Peyer's patch (tissue), 4 donors: ENCODE data around the gene ADAM12. TPM values are rescaled to one million over a fixed set of nuclear protein-coding genes. Genes with fewer than 3 reads are reported as not detected.

Experiments used
- DNase-seq, 3 donors: peaks; one replicate each; pipeline ENCODE4 v3.0.0-alpha.2; 2017 to 2019
- H3K27ac ChIP-seq, 4 donors: fragments of 200-600 bp; sonication (generic); one replicate each; pipeline ENCODE4 v1.5.1; 2016 to 2019
- H3K27me3 ChIP-seq, 2 donors: fragments of 200-600 bp; sonication (generic); one replicate each; pipeline ENCODE4 v1.5.1; 2019
- H3K36me3 ChIP-seq, 3 donors: fragments of 200-600 bp; sonication (generic); one replicate each; pipeline ENCODE4 v1.5.1; 2016 to 2019
- H3K4me1 ChIP-seq, 4 donors: fragments of 200-600 bp; sonication (generic); one replicate each; pipeline ENCODE4 v1.5.1; 2016 to 2019
- H3K4me3 ChIP-seq, 4 donors: fragments of 200-600 bp; sonication (generic); 1 replicate in 3 of 4; 2 replicates in 1 of 4; pipeline ENCODE4 v1.5.1; 2016 to 2019; ENCODE audit warnings: mild to moderate bottlenecking in 1 of 4
- H3K9me3 ChIP-seq, 4 donors: fragments of 200-600 bp; sonication (generic); one replicate each; pipeline ENCODE4 v1.5.1; 2016 to 2019; ENCODE audit warnings: mild to moderate bottlenecking in 1 of 4
- POLR2A ChIP-seq, 2 donors: fragments of 450-650 bp; IDR thresholded peaks; one replicate each; pipeline ENCODE4 v1.5.1; 2017; ENCODE audit warnings: antibody characterized with exemption in 2 of 2, mild to moderate bottlenecking in 2 of 2, moderate library complexity in 2 of 2
- total RNA-seq, 4 donors: library from RNA; depleted of rRNA; stranded (reverse); fragments of >200 nt; gene quantifications; one replicate each; pipeline ENCODE4 v1.1.0, GENCODE V29; 2016
- TF ChIP-seq, protein P1 (sequence below), 6 experiments: fragments of 450-650 bp in 4 of 6; fragments of 200-600 bp in 2 of 6; sonication (generic) in 1 of 6; IDR thresholded peaks; one replicate each; pipeline ENCODE4 v1.5.1; 2017 to 2019; ENCODE audit warnings: antibody characterized with exemption in 6 of 6, mild to moderate bottlenecking in 3 of 6, moderate library complexity in 1 of 6

Gene ADAM12
- total RNA-seq, 4 donors from 2014 or later, result 0.13 to 2.5 (median 0.66) TPM

GRCh38 chr10:126109893-126110292 is 278.4 kb downstream of the ADAM12 start:
- no peaks in the 10 kb centered on the region for H3K4me1 ChIP-seq
- H3K9me3 ChIP-seq, result no peaks in the 10 kb centered on the region
- no peak overlapping the region for H3K4me3 ChIP-seq
- TF ChIP-seq, protein P1, sequence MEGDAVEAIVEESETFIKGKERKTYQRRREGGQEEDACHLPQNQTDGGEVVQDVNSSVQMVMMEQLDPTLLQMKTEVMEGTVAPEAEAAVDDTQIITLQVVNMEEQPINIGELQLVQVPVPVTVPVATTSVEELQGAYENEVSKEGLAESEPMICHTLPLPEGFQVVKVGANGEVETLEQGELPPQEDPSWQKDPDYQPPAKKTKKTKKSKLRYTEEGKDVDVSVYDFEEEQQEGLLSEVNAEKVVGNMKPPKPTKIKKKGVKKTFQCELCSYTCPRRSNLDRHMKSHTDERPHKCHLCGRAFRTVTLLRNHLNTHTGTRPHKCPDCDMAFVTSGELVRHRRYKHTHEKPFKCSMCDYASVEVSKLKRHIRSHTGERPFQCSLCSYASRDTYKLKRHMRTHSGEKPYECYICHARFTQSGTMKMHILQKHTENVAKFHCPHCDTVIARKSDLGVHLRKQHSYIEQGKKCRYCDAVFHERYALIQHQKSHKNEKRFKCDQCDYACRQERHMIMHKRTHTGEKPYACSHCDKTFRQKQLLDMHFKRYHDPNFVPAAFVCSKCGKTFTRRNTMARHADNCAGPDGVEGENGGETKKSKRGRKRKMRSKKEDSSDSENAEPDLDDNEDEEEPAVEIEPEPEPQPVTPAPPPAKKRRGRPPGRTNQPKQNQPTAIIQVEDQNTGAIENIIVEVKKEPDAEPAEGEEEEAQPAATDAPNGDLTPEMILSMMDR (IDR thresholded peaks at IDR 0.05), result no peak
- TF ChIP-seq POLR2A (IDR thresholded peaks at IDR 0.05), result no peak
- no peaks in the 10 kb centered on the region for H3K27me3 ChIP-seq
- H3K36me3 ChIP-seq, result no peaks in the 10 kb centered on the region
- DNase-seq, result no peak
- no peak overlapping the region for H3K27ac ChIP-seq

DNA sequence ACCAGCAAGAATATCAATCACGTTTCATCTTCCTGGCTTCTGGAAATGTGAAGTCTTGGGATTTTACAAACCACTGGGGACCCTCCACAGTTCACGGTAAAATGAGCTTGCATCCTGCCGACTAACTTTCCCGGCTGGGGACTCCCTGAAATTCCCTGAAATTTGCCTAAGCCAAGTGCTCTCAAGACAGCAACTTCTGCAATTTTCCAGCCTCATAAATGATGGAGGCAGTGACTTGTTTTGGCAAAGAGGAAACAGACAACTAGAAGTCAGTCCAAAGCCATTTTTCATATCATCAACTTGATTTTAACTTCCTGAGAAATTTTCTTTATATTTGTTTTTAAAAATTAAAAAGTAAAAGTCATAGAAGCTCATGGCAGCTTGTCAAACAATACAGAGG is 279.6 kb downstream of the ADAM12 start:
- H3K4me3 ChIP-seq, result no peak overlapping the region
- no peaks in the 10 kb centered on the region for H3K27me3 ChIP-seq
- H3K27ac ChIP-seq, result no peak overlapping the region
- no peaks in the 10 kb centered on the region for H3K36me3 ChIP-seq
- no peaks in the 10 kb centered on the region for H3K9me3 ChIP-seq
- TF ChIP-seq POLR2A (IDR thresholded peaks at IDR 0.05), result no peak
- TF ChIP-seq, protein P1 (IDR thresholded peaks at IDR 0.05), result no peak
- no peaks in the 10 kb centered on the region for H3K4me1 ChIP-seq
- DNase-seq, result no peak

GRCh38 chr10:126104767-126105166 is 283.5 kb downstream of the ADAM12 start:
- H3K27ac ChIP-seq, result no peak overlapping the region

DNA sequence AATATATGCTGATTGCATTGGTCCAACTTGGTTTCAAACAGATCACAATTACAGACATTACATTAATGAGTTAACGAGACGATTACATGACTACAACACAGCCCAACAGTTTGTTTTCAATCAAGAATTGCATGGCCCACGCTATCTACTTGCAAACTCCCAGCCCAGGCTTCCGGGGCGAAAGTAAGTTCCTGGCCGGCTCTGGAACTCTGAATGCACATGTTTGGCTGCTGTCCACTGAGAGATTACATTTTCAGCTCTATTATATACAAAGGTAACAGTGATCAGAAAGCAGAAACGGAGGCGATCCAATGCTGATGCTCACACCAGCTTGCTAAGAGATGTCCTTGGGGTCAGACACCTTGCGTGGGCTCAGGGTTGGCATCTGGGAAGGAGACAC is 285.6 kb downstream of the ADAM12 start:
- H3K4me3 ChIP-seq, result no peak overlapping the region
- H3K36me3 ChIP-seq, result no peaks in the 10 kb centered on the region
- H3K27ac ChIP-seq, result no peak overlapping the region
- no peak for DNase-seq
- H3K4me1 ChIP-seq, result no peaks in the 10 kb centered on the region
- H3K27me3 ChIP-seq, result no peaks in the 10 kb centered on the region
- no peaks in the 10 kb centered on the region for H3K9me3 ChIP-seq
- no peak for TF ChIP-seq POLR2A (IDR thresholded peaks at IDR 0.05)
- TF ChIP-seq, protein P1 (IDR thresholded peaks at IDR 0.05), result no peak

More at GRCh38 chr10:126104767-126105166, 283.5 kb downstream of the ADAM12 start:
- no peaks in the 10 kb centered on the region for H3K4me1 ChIP-seq
- no peak overlapping the region for H3K4me3 ChIP-seq
- no peaks in the 10 kb centered on the region for H3K27me3 ChIP-seq
- H3K9me3 ChIP-seq, result no peaks in the 10 kb centered on the region
- TF ChIP-seq, protein P1 (IDR thresholded peaks at IDR 0.05), result no peak
- no peak for DNase-seq
- no peaks in the 10 kb centered on the region for H3K36me3 ChIP-seq

DNA sequence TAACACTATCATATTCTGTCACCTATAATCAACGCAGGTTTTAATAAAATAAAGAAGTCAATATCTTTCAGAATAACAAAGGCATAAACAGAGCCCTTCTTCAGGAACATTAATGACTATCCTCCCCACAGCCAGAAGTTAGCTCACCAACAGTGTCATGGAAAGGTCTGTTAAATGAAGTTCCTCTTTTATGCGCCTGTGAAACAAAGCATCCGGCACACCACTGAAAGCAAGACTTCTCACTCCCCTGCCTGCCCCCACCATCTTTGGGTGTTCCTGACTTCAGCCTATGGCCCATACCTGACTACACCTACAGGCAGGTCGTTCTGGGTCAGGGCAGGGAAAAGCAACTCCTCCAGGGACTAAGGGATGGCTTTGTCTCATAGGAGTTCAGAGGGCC is 286.5 kb downstream of the ADAM12 start:
- Histone ChIP-seq H3K27ac (peak overlapping the region in 1 of 4 donors; percentile 10), H3K4me3 (no peak overlapping the region), H3K9me3 (no peaks in the 10 kb centered on the region), H3K4me1 (no peaks in the 10 kb centered on the region), H3K36me3 (no peaks in the 10 kb centered on the region), H3K27me3 (no peaks in the 10 kb centered on the region)
- no peak for DNase-seq
- TF ChIP-seq, protein P1 (IDR thresholded peaks at IDR 0.05), result no peak
- no peak for TF ChIP-seq POLR2A (IDR thresholded peaks at IDR 0.05)

DNA sequence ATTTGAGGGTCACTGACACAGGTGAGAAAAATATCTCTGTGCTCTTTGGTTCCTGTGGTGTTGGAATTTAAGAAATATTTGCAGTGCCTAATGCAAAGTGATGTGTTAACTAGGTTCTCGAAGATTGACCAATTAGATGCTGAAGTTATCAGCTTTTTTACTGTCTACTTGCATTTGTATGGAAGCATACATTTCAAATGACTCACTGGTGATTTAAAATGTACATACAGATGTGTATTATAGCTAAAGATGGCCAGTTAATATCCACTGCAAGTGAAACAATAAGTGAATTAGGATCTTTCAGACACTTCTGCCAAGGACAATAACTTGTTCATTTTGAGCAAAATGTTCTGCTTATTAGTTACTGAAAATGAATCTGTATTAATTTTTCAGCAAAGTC is 287.0 kb downstream of the ADAM12 start:
- Histone ChIP-seq H3K27me3 (no peaks in the 10 kb centered on the region), H3K4me1 (no peaks in the 10 kb centered on the region), H3K27ac (peak overlapping the region in 1 of 4 donors; percentile 10), H3K36me3 (no peaks in the 10 kb centered on the region), H3K9me3 (no peaks in the 10 kb centered on the region), H3K4me3 (no peak overlapping the region)
- no peak for DNase-seq
- TF ChIP-seq, protein P1 (IDR thresholded peaks at IDR 0.05), result no peak
- no peak for TF ChIP-seq POLR2A (IDR thresholded peaks at IDR 0.05)
